ENCODE results near the gene AMH. TPM values are rescaled to one million over a fixed set of nuclear protein-coding genes. Genes with fewer than 3 reads are reported as not detected.

The AMH gene
- total RNA-seq, 2 experiments from 2014 or later, result 14.8 to 49.7 TPM

- H3K4me1 ChIP-seq (ENCODE audit: insufficient read depth, low read length, poor library complexity, severe bottlenecking), result peaks cover 61% of the 10 kb centered on the region
- H3K4me2 ChIP-seq (ENCODE audit: low read length), result peak overlapping the region; percentile 74
- intact Hi-C loops (cut with micrococcal nuclease; ENCODE audit: unreplicated experiment), result loop anchor here (2.0 kb wide), 1 partner anchor 70 kb away; no protein-coding TSS in a partner anchor
- H3K79me2 ChIP-seq (ENCODE audit: insufficient read depth, low read depth, low read length), result peaks cover 10% of the 10 kb centered on the region; the same call in 1 of the 2 replicates
- H4K20me1 ChIP-seq (ENCODE audit: insufficient read depth, low read length), result no peaks in the 10 kb centered on the region
- no TSS peak for BruUV-seq (replicated peaks)
- no peak for DNase-seq (ENCODE audit: low spot score)
- peak overlapping the region; percentile 94 for H3K27ac ChIP-seq (ENCODE audit: low read depth, low read length, poor library complexity, severe bottlenecking)
- H3K9me3 ChIP-seq (ENCODE audit: low read length), result no peaks in the 10 kb centered on the region
- ChIA-PET CTCF (ENCODE audit: unreplicated experiment) (no interaction called here), POLR2A (no interaction called here)
- peaks cover 78% of the 10 kb centered on the region for H3K36me3 ChIP-seq (ENCODE audit: insufficient read depth, low read length)
- H3K9me2 ChIP-seq (ENCODE audit: insufficient read depth, low read length), result no peaks in the 10 kb centered on the region
- peak overlapping the region; percentile 47 for H3K4me3 ChIP-seq (ENCODE audit: low read depth, low read length, poor library complexity, severe bottlenecking)
- no peak for TF ChIP-seq EZH2phosphoT487 (IDR thresholded peaks at IDR 0.05; ENCODE audit: borderline replicate concordance, low read depth, low read length)
- H2AFZ ChIP-seq (ENCODE audit: low read length), result no peak overlapping the region
These were observed 22.2 kb upstream of the AMH start for GRCh38 chr19:2226840-2227360.

GRCh38 chr19:2227415-2228156, 21.5 kb upstream of the AMH start:
- H3K27ac ChIP-seq (ENCODE audit: low read depth, low read length, poor library complexity, severe bottlenecking), result peak overlapping the region; percentile 94
- DNase-seq (ENCODE audit: low spot score), result peak; percentile 99

More at GRCh38 chr19:2227415-2228156, 21.5 kb upstream of the AMH start:
- Histone ChIP-seq H3K79me2 (ENCODE audit: insufficient read depth, low read depth, low read length) (peaks cover 10% of the 10 kb centered on the region; the same call in 1 of the 2 replicates), H3K4me3 (ENCODE audit: low read depth, low read length, poor library complexity, severe bottlenecking) (peak overlapping the region; percentile 57), H3K9me3 (ENCODE audit: low read length) (no peaks in the 10 kb centered on the region), H3K4me2 (ENCODE audit: low read length) (peak overlapping the region; percentile 74), H3K36me3 (ENCODE audit: insufficient read depth, low read length) (peaks cover 78% of the 10 kb centered on the region), H3K9me2 (ENCODE audit: insufficient read depth, low read length) (no peaks in the 10 kb centered on the region), H2AFZ (ENCODE audit: low read length) (no peak overlapping the region), H3K4me1 (ENCODE audit: insufficient read depth, low read length, poor library complexity, severe bottlenecking) (peaks cover 67% of the 10 kb centered on the region), H4K20me1 (ENCODE audit: insufficient read depth, low read length) (no peaks in the 10 kb centered on the region)
- no TSS peak for BruUV-seq (replicated peaks)
- peak; percentile 49; the same call in 1 of the 2 replicates for TF ChIP-seq CTCF (conservative IDR thresholded peaks at IDR 0.05; ENCODE audit: low read length)
- TF ChIP-seq EZH2phosphoT487 (IDR thresholded peaks at IDR 0.05; ENCODE audit: borderline replicate concordance, low read depth, low read length), result no peak
- ChIA-PET POLR2A (interaction anchor here (0.6 kb wide), 3 partner anchors 25 to 157 kb away, joined by 3 to 9 read pairs (median 3); no protein-coding TSS in a partner anchor), CTCF (ENCODE audit: unreplicated experiment) (interaction anchor here (0.6 kb wide), 1 partner anchor 68 kb away, joined by 17 read pairs; no protein-coding TSS in a partner anchor)
- intact Hi-C loops (cut with micrococcal nuclease; ENCODE audit: unreplicated experiment), result loop anchor here (2.0 kb wide), 1 partner anchor 71 kb away; no protein-coding TSS in a partner anchor
